Thyroid gland (tissue), 4 donors: ENCODE measurements around the gene FALEC.

ENCODE experiments used
- POLR2A ChIP-seq, 2 donors: fragments of 450-650 bp; IDR thresholded peaks; one replicate each; pipeline ENCODE4 v1.6.1; 2017; ENCODE audit warnings: antibody characterized with exemption in 2 of 2, mild to moderate bottlenecking in 2 of 2, moderate library complexity in 1 of 2
- TF ChIP-seq, protein P1 (sequence below), 6 experiments: fragments of 200-600 bp in 3 of 6; fragments of 450-650 bp in 3 of 6; sonication (generic) in 3 of 6; IDR thresholded peaks; one replicate each; pipeline ENCODE4 v1.5.1; 2016 to 2019; ENCODE audit warnings: antibody characterized with exemption in 6 of 6, mild to moderate bottlenecking in 2 of 6, inconsistent platforms in 1 of 6, moderate library complexity in 1 of 6

DNA sequence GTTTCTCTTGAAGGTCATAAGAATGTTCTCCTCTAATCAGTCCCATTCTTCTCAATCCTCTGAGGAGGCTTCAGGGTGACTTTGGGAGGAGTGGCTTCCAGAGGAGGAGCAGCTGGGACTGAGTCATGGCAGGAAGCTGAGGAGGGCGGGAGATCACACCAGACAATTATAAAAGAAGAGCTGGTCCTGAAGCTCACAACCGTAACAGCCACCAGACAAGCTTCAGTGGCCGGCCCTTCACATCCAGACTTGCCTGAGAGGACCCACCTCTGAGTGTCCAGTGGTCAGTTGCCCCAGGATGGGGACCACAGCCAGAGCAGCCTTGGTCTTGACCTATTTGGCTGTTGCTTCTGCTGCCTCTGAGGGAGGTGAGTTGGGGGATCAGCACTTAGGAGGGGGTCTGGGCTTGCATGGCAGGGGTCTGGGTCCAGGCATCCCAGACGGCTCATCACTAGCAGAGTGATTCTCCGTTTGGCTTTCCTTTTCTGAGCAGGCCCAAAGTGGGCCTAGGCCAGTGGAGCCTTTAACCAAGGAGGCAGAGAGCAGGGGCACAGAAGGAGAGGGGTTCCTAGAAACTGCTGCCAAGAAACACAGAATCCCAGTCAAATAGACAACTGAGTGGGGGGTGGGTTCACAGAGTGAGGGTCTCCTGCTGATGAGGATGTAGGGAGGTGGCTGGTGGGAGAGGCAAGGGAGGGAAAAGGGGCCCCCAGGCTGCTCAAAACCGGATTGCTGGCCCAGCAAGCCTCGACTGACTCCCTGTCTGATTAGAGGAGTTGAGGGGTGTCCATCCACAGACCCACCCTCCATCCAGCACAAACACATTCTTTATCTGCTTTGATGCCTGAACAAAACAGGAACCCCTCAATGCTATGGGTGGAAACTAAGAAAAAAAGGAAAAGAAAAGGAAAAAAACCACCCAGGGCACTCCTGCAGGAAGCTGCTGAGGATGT, 7.4 kb upstream of the FALEC start, which contains the start of gene ECM1:
- TF ChIP-seq POLR2A (IDR thresholded peaks at IDR 0.05), result peak in 1 of 2 donors; percentile 14
- TF ChIP-seq, protein P1, sequence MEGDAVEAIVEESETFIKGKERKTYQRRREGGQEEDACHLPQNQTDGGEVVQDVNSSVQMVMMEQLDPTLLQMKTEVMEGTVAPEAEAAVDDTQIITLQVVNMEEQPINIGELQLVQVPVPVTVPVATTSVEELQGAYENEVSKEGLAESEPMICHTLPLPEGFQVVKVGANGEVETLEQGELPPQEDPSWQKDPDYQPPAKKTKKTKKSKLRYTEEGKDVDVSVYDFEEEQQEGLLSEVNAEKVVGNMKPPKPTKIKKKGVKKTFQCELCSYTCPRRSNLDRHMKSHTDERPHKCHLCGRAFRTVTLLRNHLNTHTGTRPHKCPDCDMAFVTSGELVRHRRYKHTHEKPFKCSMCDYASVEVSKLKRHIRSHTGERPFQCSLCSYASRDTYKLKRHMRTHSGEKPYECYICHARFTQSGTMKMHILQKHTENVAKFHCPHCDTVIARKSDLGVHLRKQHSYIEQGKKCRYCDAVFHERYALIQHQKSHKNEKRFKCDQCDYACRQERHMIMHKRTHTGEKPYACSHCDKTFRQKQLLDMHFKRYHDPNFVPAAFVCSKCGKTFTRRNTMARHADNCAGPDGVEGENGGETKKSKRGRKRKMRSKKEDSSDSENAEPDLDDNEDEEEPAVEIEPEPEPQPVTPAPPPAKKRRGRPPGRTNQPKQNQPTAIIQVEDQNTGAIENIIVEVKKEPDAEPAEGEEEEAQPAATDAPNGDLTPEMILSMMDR (IDR thresholded peaks at IDR 0.05), result no peak
